NCI-H345 (cell line): ENCODE data around the gene TTC38.

Experiments used
- DNase-seq: peaks from one replicate; lab custom pipeline; 2025; lab: John Stamatoyannopoulos, UW

TTC38 gene

DNA sequence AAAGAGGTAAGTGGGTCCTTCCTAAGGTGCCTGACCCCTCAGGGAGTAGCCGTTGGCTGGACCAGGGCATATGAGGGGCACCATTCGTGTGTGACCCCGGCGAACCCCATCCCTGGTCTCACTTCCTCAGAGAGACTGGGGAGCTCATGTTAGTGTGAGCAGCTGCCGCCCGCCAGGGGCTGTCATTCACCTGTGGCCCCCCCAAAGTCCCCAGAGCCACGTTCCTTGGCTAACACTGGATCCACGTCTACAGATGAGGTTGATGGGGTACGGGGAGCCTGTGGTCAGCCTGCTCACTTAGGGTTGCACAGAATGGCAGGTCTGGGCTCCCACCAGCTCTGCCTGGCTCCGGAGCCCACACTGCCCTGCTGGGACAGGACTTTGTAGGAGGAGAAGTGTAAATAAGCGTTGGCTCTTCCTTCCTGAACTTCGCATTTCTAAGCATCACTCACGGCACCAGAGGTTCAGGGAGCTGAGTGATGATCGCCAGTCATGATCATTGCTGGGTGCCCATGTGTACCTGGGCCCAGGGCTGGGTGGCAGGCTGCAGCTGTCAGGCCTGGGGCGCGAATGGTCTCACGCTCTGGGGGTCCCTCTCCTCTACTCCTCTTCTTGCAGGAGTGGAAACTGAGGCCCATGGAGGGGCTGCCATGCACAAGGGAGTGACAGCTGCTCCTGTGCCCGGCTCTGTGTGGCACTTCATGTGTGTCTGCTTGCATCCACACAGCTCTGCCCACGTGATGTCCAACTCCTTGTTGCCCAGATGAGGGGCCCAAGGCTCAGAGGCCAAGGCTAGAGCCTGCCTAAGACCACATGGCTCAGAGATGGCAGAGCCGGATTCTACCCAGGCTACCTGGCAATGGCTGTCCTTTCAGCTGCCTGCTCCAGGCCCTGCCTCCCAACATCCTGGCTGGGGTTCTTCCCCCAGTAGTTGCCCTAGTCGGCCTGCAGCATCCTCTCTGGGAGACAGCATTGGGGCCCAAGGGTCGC lies 11.1 kb downstream of the TTC38 start:
- no peak for DNase-seq

DNA sequence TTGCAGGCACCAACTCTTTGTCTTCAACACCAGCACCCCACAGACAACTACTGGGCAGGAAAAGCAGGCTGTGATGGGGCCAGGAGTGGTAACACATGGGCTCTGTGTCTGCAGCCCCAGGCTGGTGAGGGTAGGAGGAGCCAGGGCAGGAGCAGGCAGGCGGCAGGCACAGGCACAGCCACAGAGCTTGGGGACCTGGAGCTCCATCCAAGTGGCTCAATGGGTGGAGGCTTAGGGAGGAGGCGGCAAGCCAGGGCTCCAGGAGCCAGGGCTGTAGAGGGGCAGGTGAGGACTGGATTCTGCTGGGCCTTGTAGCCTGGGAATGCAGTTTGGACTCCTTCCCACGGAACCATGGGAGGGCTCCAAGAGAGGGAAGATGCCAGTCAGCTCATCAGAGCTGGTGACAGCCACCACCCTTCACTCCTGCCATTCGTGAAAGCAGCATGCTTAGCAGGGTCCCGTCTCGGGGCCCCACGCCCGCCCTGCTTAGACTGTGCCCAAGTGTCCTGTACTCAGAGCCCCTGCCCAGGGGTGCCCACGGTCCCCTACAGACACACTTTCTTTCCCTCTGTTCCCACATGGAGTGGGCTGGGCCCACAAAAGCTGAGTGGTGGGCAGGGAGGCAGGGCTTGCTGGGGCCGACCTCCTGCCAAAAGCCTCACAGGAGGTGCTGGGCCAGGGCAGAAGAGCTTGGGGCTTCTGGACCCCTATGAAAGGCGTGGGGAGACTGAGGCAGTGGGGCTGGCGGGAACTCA lies 12.4 kb downstream of the TTC38 start:
- no peak for DNase-seq

DNA sequence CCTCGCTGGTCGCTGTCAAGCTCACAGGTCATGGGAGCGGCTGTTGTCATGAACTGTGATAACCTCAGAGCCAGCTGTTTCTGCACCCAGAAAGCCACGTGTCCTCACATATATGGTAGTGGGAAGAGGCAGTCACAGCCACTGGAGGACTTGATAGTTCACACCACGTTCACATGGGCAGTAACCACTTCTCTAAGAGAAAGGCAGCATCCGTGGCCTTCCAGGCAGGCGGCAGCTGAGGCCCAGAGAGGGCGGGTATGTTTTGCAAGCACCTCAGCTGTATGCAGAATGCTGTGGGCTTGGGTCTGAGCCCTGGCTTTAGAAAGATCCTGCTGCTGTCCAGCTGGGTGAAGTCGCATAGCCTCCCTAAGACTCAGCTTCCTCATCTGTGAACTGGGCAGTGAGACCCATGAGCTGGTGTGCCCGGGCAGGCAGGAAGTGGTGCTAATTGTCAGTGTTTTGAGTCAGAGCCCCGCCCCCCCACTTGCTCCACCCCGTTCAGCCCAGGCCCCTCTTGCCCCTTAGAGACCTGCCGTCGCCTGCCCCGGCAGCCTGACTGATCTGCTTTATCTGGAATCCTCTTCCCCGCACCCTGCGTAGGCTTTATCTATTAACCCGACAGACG lies 13.3 kb downstream of the TTC38 start:
- no peak for DNase-seq

DNA sequence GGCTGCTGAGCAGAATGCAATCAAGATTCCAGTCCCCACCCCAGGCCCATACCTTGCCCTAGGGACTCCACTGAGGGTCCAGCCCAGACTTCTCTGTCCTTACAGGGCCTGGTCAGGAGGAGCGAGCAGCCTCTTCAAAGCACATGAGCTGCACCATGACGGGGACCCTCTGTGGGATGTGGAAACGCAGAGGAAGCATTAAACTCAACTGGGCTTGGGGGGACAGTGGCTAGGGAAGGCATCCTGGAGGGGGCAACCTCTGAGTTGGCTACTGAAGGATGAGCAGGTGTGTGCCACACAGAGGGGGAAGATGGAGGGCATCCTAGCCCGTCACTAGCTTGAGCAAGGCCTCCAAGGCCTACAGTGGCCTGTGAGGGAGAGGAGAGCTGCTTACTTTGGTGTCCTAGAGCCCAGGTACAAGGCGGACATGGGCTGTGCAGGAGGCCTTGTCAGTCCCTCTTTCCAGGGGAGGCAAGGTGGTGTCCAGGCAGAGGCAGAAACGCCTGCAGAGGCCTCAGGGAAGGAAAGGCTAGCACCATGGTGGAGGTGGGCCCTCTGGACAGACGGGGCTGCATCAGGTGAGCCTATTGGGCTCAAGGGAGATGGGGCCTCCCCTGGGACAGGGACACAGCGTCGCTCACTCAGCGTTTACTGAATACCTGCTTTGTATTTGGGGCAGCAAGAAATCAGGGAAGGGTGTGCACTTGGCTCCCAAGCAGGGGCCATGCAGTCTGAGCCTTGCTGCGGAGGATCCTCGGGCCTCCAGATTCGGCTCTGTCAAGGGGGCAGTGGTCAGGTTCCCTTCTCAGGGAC lies 14.3 kb downstream of the TTC38 start:
- DNase-seq = no peak

- no peak for DNase-seq
Measured at GRCh38 chr22:46286006-46286405, 18.2 kb downstream of the TTC38 start.

DNA sequence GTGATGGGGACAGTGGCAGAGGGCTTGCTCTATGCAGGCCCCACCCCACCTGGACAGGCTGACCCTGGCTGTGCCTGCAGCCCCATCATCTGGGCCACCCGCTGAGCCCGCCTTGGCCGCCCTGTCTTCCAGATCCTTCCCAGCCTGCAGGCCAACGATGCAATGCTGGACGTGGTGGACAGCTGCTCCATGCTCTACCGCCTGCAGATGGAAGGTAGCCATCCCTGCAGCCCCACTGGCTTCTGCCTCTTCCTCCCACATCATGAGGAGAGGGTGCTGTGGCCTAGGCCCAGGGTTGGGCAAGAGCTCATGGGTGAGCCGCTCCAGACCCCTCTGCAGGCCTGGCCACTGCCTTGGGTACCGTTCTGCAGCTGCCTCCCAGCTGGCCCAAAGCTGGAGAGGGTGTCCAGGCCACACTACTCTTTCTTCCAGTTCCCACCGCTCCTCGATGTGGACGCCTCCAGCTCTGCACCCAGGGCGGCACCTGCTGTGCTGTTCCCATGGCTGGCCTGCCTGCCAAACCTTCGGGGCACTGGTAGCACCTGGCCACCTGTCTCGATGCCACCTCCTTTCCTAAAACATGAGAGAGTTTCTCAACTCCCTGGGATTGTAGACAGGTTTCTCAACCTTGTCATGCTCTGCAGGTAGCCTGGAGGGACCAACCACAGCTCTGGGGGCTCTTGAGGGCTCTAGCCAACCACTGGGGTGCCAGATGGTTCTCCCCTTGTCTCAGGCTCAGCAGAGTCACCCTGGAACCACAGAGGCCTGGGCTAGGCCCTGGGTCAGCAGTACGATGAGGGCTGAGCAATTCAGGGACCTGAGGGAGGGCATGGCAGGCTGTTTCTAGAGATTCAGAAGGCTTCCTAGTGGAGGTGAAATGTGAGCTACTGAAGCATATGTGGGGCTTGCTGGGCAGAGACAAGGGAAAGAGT lies 19.4 kb downstream of the TTC38 start:
- DNase-seq = no peak

- no peak for DNase-seq
Measured at GRCh38 chr22:46287873-46288751, 20.3 kb downstream of the TTC38 start.

- DNase-seq = no peak
Measured at GRCh38 chr22:46288846-46289243, 21.0 kb downstream of the TTC38 start.

- DNase-seq = no peak
Measured at GRCh38 chr22:46289244-46289891, 21.6 kb downstream of the TTC38 start.

- peak; percentile 29 for DNase-seq
Measured at GRCh38 chr22:46290121-46290842, 22.5 kb downstream of the TTC38 start.

DNA sequence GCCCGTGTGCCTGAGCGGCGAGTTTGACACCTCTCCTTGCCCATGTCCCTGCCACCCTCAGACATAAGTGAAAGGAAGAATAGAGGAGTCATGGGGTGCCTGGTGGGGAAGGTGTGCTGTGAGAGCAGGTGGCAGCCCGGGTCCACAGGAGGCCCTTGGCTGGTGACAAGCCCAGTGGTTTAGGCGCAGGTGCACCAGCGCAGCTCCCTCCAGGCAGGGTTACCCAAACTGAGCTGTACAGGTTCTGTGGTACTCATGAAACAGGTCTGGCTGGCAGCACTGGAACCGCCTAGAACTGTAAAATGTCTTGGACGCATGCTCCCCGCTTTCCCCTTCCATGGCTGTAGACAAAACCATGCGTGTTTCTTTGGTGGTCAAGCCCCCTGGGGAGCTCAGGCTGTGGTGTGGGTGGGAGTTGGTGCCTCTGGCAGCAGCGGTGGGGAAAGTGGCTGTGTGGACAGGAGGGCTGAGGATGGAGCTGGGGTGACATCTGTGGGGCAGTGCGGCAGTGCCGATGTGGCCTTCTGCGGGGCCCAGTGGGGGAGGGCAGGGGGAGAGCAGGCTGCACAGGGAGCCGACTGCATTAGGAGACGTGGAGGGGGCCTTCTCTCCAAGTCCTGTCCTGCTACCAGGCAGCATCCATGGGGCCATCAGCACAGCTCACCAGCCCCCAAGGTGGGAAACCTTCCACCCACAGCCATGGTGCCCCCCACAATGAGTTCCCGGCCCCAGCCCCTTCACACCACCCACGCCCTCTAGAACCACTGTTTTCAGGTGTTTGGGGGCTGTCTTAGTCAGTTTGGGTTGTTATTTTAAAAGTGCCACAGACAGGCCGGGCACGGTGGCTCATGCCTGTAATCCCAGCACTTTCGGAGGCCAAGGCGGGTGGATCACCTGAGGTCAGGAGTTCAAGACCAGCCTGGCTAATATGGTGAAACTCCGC lies 23.3 kb downstream of the TTC38 start:
- DNase-seq = peak; percentile 89

- DNase-seq = no peak
Measured at GRCh38 chr22:46292173-46292572, 24.4 kb downstream of the TTC38 start.

DNA sequence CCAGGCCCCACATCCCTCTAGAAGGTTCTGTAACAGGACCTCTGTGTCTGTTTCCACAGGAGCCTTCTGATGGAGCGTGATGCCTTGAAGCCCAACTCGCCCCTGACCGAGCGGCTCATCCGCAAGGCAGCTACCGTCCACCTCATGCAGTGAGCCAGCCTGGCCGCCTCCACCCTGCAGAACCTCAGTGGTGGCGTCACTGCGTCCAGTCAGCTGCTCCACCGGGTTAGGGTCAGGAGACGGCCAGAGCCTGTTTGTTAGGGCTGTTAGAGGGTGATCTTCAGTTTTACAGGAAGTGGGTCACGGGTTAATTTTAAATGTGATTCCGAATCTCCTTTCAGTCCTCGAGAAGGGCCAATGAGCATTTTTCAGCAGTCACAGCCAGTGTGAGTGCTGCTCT lies 24.9 kb downstream of the TTC38 start:
- no peak for DNase-seq

GRCh38 chr22:46293577-46294260 lies 25.9 kb downstream of the TTC38 start:
- no peak for DNase-seq

GRCh38 chr22:46294784-46295183 lies 27.0 kb downstream of the TTC38 start:
- DNase-seq = no peak

- DNase-seq = no peak
Measured at GRCh38 chr22:46295277-46295971, 27.6 kb downstream of the TTC38 start.
